BLaER1 (cell line): Measurements from ENCODE around the gene CAPS.
A peak's percentile ranks its signal among the peaks of the same experiment; 100 is the strongest.
"Not testable (repeated sequence)": the region's sequence is repeated elsewhere in the genome, so short reads cannot be mapped to it uniquely, and the experiment has no call there.

Experiments
- H3K27ac ChIP-seq: shearing (Covaris generic); formaldehyde crosslinking; 2 replicates; pipeline ENCODE4 v1.8.1; 2022
- H3K27me3 ChIP-seq: shearing (Covaris generic); formaldehyde crosslinking; 2 replicates; pipeline ENCODE4 v1.8.1; 2022
- H3K36me3 ChIP-seq: shearing (Covaris generic); formaldehyde crosslinking; 2 replicates; pipeline ENCODE4 v1.8.1; 2022
- H3K4me1 ChIP-seq: shearing (Covaris generic); formaldehyde crosslinking; 2 replicates; pipeline ENCODE4 v1.8.1; 2022
- H3K4me2 ChIP-seq: shearing (Covaris generic); formaldehyde crosslinking; 2 replicates; pipeline ENCODE4 v1.8.1; 2022
- H3K4me3 ChIP-seq: shearing (Covaris generic); formaldehyde crosslinking; 2 replicates; pipeline ENCODE4 v1.8.1; 2022
- H3K9ac ChIP-seq: shearing (Covaris generic); formaldehyde crosslinking; 2 replicates; pipeline ENCODE4 v1.8.1; 2022
- H3K9me3 ChIP-seq: shearing (Covaris generic); formaldehyde crosslinking; 2 replicates; pipeline ENCODE4 v1.8.1; 2022
- H4K20me1 ChIP-seq: shearing (Covaris generic); formaldehyde crosslinking; 2 replicates; pipeline ENCODE4 v1.8.1; 2022
- Cebpa-rat ChIP-seq: shearing (Covaris generic); IDR thresholded peaks from 2 replicates; pipeline ENCODE4 v1.8.1; 2022

Gene CAPS

DNA sequence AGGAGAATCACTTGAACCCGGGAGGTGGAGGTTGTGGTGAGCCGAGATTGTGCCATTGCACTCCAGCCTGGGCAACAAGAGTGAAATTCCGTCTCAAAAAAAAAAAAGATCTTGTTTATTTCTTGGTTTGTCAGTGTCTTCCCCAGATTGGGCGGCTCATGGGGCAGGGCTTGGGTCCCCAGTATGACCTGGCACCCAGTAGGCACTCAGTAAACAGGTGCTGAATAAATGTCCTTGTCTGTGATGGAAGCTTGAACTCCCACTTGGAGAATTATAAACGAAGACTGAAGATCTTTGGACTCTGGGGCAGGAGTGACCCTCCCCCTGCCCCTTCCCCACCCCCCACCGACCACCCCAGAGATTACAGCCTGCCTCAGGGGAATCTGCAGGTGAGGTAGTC lies 33.9 kb upstream of the CAPS start:
- no peak for TF ChIP-seq Cebpa-rat
- H3K4me2 ChIP-seq: no peak overlapping the region
- H4K20me1 ChIP-seq: no peaks in the 10 kb centered on the region
- no peak overlapping the region for H3K9ac ChIP-seq
- no peaks in the 10 kb centered on the region for H3K36me3 ChIP-seq
- no peaks in the 10 kb centered on the region for H3K9me3 ChIP-seq
- H3K4me3 ChIP-seq: no peak overlapping the region
- no peak overlapping the region for H3K27ac ChIP-seq
- peaks cover 20% of the 10 kb centered on the region for H3K4me1 ChIP-seq
- no peaks in the 10 kb centered on the region for H3K27me3 ChIP-seq

DNA sequence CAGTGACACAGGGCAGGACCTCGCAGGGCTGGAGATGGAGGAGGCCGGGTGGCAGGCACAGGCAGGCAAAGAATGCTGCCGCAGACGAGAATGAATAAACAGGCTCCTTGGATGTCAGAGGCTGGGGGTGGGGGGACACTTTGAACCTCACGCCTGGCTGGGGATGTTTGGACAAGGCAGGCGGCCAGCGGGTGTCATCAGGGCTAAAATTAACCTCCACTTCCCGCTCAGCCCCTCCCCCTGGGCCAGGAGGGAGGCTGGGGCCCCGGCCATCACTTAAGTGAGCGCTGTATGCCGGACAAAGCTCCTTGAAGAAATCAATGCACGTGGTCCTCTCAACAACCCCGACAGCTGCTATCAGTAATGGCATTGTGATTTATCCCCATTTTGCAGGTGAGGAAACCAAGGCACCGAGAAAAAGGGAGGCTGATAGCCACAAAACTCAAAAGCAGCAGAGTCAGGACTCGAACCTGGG lies 33.4 kb upstream of the CAPS start:
- Histone ChIP-seq H3K4me3 (no peak overlapping the region), H3K27me3 (no peaks in the 10 kb centered on the region), H3K36me3 (no peaks in the 10 kb centered on the region), H3K9me3 (no peaks in the 10 kb centered on the region), H3K4me2 (peak overlapping the region; percentile 42), H3K27ac (no peak overlapping the region), H4K20me1 (no peaks in the 10 kb centered on the region), H3K9ac (no peak overlapping the region), H3K4me1 (peaks cover 20% of the 10 kb centered on the region)
- no peak for TF ChIP-seq Cebpa-rat

DNA sequence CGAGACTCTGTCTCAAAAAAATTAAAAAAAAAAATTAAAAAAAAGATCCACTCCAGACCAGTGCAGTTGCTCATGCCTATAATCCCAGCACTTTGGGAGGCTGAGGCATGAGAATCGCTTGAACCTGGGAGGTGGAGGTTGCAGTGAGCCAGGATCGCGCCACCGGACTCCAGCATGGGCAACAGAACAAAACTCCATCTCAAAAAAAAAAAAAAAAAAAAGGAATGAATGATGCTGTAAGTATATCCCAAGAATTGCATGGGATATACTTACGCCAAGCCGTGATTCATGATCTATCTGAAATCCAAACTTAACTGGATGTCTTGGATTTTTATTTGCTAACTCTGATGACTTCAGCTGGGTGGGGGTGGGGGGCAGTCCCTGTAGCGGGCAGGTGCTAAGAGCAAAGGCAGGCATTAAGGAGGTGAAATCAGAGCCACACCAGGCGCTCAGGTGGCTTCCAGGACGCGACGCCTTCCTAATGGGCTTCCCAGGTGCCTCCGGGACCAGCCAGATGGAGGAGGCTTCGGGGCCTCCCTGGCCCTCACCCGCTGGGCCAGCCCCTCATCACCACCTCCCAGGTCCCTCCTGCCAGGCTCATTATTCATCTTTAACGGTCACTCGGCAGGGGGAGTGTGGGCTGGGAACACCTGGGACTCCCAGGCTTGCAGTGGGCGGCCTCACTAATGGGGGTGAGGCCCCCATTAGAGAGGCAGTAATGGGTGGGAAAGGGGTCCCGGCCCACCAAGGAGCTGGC lies 32.3 kb upstream of the CAPS start:
- Histone ChIP-seq H3K9ac (no peak overlapping the region), H3K4me1 (peaks cover 20% of the 10 kb centered on the region), H3K27me3 (no peaks in the 10 kb centered on the region), H3K36me3 (no peaks in the 10 kb centered on the region), H3K9me3 (no peaks in the 10 kb centered on the region), H3K4me2 (no peak overlapping the region), H4K20me1 (no peaks in the 10 kb centered on the region), H3K4me3 (no peak overlapping the region), H3K27ac (no peak overlapping the region)
- TF ChIP-seq Cebpa-rat: no peak

DNA sequence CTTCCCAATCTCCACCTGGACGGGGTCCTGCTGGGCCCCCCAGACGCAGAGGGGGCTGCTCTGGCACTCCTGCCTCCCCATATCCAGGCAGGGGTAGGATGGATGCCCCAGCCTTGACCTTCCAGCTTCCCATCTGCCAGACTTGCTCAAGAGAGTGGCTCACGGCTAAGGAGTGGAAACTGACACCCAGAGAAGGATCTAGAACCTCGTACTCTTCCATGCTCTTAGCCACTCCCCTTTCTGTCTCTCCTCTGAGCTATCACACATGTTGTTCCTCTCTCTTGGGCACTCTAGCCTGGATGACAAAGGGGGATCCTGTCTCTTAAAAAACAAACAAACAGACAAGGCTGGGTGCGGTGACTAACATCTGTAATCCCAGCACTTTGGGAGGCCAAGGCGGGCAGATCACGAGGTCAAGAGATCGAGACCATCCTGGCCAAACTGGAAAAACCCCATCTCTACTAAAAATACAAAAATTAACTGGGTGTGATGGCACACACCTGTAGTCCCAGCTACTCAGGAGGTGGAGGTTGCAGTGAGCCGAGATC lies 31.6 kb upstream of the CAPS start:
- Histone ChIP-seq H3K27ac (no peak overlapping the region), H3K9me3 (no peaks in the 10 kb centered on the region), H3K4me1 (peaks cover 19% of the 10 kb centered on the region), H3K27me3 (no peaks in the 10 kb centered on the region), H3K36me3 (no peaks in the 10 kb centered on the region), H3K9ac (no peak overlapping the region), H4K20me1 (no peaks in the 10 kb centered on the region), H3K4me3 (no peak overlapping the region), H3K4me2 (no peak overlapping the region)
- TF ChIP-seq Cebpa-rat: no peak

DNA sequence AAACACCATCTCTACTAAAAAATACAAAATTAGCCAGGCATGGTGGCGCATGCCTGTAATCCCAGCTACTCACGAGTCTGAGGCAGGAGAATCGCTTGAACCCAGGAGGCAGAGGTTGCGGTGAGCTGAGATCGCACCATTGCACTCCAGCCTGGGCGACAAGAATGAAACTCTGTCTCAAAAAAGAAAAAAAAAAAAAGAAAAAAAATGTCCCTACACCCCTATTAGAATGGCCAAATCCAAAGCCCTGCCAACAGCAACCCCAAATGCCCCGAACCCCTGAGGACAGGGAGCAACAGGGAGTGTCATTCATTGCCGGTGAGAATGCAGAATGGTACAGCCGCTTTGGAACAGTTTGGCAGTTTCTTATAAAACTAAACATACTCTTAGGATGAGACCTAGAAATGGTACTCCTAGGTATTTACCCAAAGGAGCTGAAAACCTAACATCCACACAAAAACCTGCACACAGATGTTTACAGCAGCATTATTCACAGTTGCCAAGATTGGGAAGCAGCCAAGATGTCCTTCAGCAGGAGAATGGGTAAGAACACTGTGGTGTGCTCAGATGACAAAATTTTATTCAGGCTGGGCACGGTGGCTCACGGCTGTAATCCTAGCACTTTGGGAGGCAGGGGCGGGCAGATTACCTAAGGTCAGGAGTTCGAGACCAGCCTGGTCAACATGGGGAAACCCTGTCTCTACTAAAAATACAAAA lies 30.7 kb upstream of the CAPS start:
- H3K9me3 ChIP-seq, H3K27ac ChIP-seq, H3K4me3 ChIP-seq, H3K36me3 ChIP-seq, H3K27me3 ChIP-seq, H4K20me1 ChIP-seq, H3K4me2 ChIP-seq, H3K9ac ChIP-seq: not testable (repeated sequence)
- H3K4me1 ChIP-seq: peaks cover 14% of the 10 kb centered on the region

DNA sequence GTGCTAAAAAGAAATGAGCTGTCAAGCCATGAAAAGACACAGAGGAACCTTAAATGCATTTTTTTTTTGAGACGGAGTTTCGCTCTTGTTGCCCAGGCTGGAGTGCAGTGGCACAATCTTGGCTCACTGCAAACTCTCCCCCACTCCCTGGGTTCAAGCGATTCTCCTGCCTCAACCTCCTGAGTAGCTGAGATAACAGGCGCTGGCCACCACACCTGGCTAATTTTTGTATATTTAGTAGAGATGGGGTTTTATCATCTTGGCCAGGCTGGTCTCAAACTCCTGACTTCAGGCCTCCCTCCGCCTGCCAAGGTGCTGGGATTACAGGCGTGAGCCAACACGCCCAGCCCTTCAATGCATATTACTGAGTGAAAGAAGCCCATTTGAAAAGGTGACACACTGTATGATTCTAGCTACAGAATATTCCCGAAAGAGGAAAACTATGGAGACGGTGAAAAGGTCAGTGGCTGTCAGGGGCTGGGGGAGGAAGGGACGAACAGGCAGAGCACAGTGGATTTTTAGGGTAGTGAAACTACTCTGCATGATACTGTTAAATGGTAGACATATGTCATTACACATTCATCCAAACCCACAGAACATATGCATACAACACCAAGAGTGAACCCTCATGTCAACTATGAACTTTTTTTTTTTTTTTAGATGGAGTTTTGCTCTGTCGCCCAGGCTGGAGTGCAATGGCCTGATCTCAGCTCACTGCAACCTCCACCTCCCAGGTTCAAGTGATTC lies 29.8 kb upstream of the CAPS start:
- not testable (repeated sequence) for H3K27ac ChIP-seq, H3K36me3 ChIP-seq, H3K9me3 ChIP-seq, H4K20me1 ChIP-seq, H3K9ac ChIP-seq, H3K4me3 ChIP-seq, H3K27me3 ChIP-seq, H3K4me2 ChIP-seq
- H3K4me1 ChIP-seq: peaks cover 14% of the 10 kb centered on the region

DNA sequence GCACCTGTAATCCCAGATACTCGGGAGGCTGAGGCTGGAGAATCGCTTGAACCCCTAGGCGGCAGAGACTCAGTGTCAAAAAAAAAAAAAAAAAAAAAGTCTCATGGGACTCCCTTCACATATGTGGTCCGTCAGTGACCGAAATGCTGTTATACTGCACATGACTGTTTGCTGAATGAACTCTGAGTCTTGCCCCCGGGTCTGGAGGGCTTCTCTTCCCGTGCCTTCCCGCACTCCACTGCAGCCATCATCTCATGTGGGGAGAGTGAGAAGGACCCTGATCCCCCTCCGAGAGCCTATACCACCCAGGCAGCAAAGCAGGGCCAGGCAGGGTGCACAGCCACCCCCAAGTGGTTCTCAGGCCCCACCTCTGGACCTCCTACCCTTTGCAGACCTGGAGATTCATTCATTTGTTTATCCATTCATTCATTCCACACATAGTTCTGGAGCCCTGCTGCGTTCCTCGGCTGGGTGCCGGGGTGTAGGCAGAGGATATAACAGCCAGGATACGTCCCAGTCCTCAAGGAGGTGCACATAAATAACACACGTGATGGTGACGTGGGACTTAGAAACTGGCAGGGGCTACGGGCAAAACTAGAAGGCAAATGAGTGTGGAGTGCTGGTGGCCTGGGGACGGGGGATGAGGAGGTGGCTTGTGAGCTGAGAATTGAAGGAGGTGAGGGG lies 24.6 kb upstream of the CAPS start:
- H3K36me3 ChIP-seq: peaks cover 16% of the 10 kb centered on the region
- peaks cover 30% of the 10 kb centered on the region for H4K20me1 ChIP-seq
- H3K9ac ChIP-seq: no peak overlapping the region
- no peak overlapping the region for H3K27ac ChIP-seq
- no peak overlapping the region for H3K4me2 ChIP-seq
- H3K4me3 ChIP-seq: no peak overlapping the region
- TF ChIP-seq Cebpa-rat: no peak
- H3K4me1 ChIP-seq: peaks cover 25% of the 10 kb centered on the region
- no peaks in the 10 kb centered on the region for H3K9me3 ChIP-seq
- no peaks in the 10 kb centered on the region for H3K27me3 ChIP-seq

DNA sequence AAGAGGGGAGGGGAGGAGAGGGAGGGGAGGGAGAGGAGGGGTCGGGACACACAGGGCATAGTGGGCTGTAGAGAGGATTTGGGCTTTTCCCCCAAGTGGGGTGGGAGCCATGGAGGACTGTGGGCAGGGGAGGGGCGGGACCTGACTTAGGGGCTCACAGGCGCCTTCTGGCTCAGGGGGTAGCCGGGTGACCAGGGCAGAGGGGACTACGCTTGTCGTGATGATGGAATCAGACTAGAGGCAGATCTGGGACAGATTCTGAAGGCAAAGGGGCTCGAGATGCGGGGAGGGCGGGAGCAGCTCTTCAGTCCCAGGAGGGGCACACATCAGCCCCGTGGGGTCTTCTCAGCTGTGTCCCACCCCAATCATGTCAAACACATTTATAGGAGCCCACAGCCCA lies 24.0 kb upstream of the CAPS start:
- Histone ChIP-seq H3K27me3 (no peaks in the 10 kb centered on the region), H3K36me3 (peaks cover 23% of the 10 kb centered on the region), H3K4me1 (peaks cover 25% of the 10 kb centered on the region), H3K9ac (no peak overlapping the region), H3K4me2 (peak overlapping the region; percentile 17; the same call in 1 of the 2 replicates), H3K4me3 (no peak overlapping the region), H3K27ac (no peak overlapping the region), H3K9me3 (no peaks in the 10 kb centered on the region), H4K20me1 (peaks cover 37% of the 10 kb centered on the region)
- TF ChIP-seq Cebpa-rat: no peak

DNA sequence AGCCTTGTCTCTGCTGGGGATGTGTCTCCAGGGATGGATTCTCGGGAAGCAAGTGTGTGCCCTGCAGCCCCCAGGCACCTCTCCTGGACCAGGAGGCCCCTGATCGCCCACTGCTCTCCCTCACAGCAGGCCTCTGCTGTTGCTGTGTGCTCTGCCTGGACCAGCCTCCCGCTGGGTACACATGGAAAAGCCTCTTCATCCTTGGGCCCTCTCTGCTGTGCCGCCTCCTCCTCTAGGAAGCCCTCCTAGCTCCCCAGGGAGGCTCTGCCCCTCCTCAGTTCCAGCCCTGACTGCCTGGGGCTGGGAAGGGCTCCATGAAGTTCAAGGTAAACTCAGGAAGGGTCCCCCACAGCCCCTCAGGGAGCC lies 22.5 kb upstream of the CAPS start:
- H3K4me3 ChIP-seq: no peak overlapping the region
- no peak overlapping the region for H3K27ac ChIP-seq
- no peak overlapping the region for H3K9ac ChIP-seq
- H4K20me1 ChIP-seq: peaks cover 47% of the 10 kb centered on the region
- H3K4me1 ChIP-seq: peaks cover 25% of the 10 kb centered on the region
- no peak overlapping the region for H3K4me2 ChIP-seq
- TF ChIP-seq Cebpa-rat: no peak
- H3K9me3 ChIP-seq: no peaks in the 10 kb centered on the region
- H3K27me3 ChIP-seq: no peaks in the 10 kb centered on the region
- peaks cover 36% of the 10 kb centered on the region for H3K36me3 ChIP-seq
